Stimulated activated naive CD8-positive, alpha-beta T cell treated with anti-CD3 and anti-CD28 coated beads, Interleukin-15, amount 100 ng/mL, for 72 hours (primary cell): Measurements from ENCODE around the gene ARHGEF9.

Experiments used
- ATAC-seq: fragments of 150-1000 bp; cut with Tn5 transposase; 2 replicates; pipeline ENCODE4 v1.10.0; 2021; ENCODE audit warnings: mild to moderate bottlenecking, moderate library complexity
- DNase-seq, 2 donors: peaks; one replicate each; pipeline ENCODE4 v3.0.0; 2021 to 2022
- H3K27ac Mint-ChIP-seq, 2 donors: one replicate each; pipeline ENCODE4 v1.8.0; 2022; ENCODE audit warnings: mild to moderate bottlenecking in 2 of 2, mixed read lengths in 2 of 2, moderate library complexity in 2 of 2
- H3K27me3 Mint-ChIP-seq: one replicate; pipeline ENCODE4 v1.8.0; 2022; ENCODE audit warnings: mixed read lengths
- H3K4me1 Mint-ChIP-seq: one replicate; pipeline ENCODE4 v1.8.0; 2022; ENCODE audit warnings: mild to moderate bottlenecking, mixed read lengths
- H3K4me3 Mint-ChIP-seq, 2 donors: one replicate each; pipeline ENCODE4 v1.8.0; 2022; ENCODE audit warnings: mild to moderate bottlenecking in 2 of 2, mixed read lengths in 2 of 2, moderate library complexity in 1 of 2
- H3K9me3 Mint-ChIP-seq, 2 donors: one replicate each; pipeline ENCODE4 v1.8.0; 2022; ENCODE audit warnings: mixed read lengths in 2 of 2

Gene ARHGEF9

GRCh38 chrX:63720293-63720692, 64.7 kb downstream of the ARHGEF9 start:
- H3K27me3 Mint-ChIP-seq: no peaks in the 10 kb centered on the region
- H3K27ac Mint-ChIP-seq: no peak overlapping the region
- no peak overlapping the region for H3K4me3 Mint-ChIP-seq
- DNase-seq (no peak), ATAC-seq (no peak)
- H3K9me3 Mint-ChIP-seq: no peaks in the 10 kb centered on the region
- H3K4me1 Mint-ChIP-seq: peaks cover 9% of the 10 kb centered on the region

- Mint-ChIP-seq H3K4me3 (no peak overlapping the region), H3K9me3 (no peaks in the 10 kb centered on the region), H3K27ac (no peak overlapping the region), H3K4me1 (peaks cover 9% of the 10 kb centered on the region), H3K27me3 (no peaks in the 10 kb centered on the region)
- no peak for ATAC-seq
- no peak for DNase-seq
Observed at GRCh38 chrX:63719633-63720032, 65.4 kb downstream of the ARHGEF9 start.

- DNase-seq (no peak), ATAC-seq (no peak)
- H3K4me3 Mint-ChIP-seq: no peak overlapping the region
- no peaks in the 10 kb centered on the region for H3K4me1 Mint-ChIP-seq
- H3K27ac Mint-ChIP-seq: no peak overlapping the region
- H3K27me3 Mint-ChIP-seq: no peaks in the 10 kb centered on the region
- no peaks in the 10 kb centered on the region for H3K9me3 Mint-ChIP-seq
Observed at GRCh38 chrX:63718010-63718694, 66.9 kb downstream of the ARHGEF9 start.

- no peak for ATAC-seq
- H3K27ac Mint-ChIP-seq: no peak overlapping the region
- no peaks in the 10 kb centered on the region for H3K27me3 Mint-ChIP-seq
- no peaks in the 10 kb centered on the region for H3K9me3 Mint-ChIP-seq
- DNase-seq: no peak
- H3K4me3 Mint-ChIP-seq: no peak overlapping the region
- peaks cover 4% of the 10 kb centered on the region for H3K4me1 Mint-ChIP-seq
Observed at GRCh38 chrX:63713526-63713925, 71.5 kb downstream of the ARHGEF9 start.

GRCh38 chrX:63708801-63709200, 76.2 kb downstream of the ARHGEF9 start:
- Mint-ChIP-seq H3K4me1 (peaks cover 4% of the 10 kb centered on the region), H3K27ac (no peak overlapping the region), H3K4me3 (no peak overlapping the region), H3K27me3 (no peaks in the 10 kb centered on the region), H3K9me3 (no peaks in the 10 kb centered on the region)
- no peak for DNase-seq
- no peak for ATAC-seq

GRCh38 chrX:63702556-63702955, 82.5 kb downstream of the ARHGEF9 start:
- DNase-seq: no peak
- Mint-ChIP-seq H3K27ac (no peak overlapping the region), H3K4me1 (no peaks in the 10 kb centered on the region), H3K9me3 (no peaks in the 10 kb centered on the region), H3K27me3 (no peaks in the 10 kb centered on the region), H3K4me3 (no peak overlapping the region)
- no peak for ATAC-seq

- no peak overlapping the region for H3K27ac Mint-ChIP-seq
- H3K4me3 Mint-ChIP-seq: no peak overlapping the region
- no peaks in the 10 kb centered on the region for H3K27me3 Mint-ChIP-seq
- ATAC-seq: no peak
- DNase-seq: peak; percentile 1 to 9
- H3K9me3 Mint-ChIP-seq: peaks cover 0 to 7% of the 10 kb centered on the region in 2 donors
- H3K4me1 Mint-ChIP-seq: no peaks in the 10 kb centered on the region
Observed at GRCh38 chrX:63686878-63687714, 97.9 kb downstream of the ARHGEF9 start.

GRCh38 chrX:63680423-63680822, 104.6 kb downstream of the ARHGEF9 start:
- no peak overlapping the region for H3K4me3 Mint-ChIP-seq
- no peaks in the 10 kb centered on the region for H3K27me3 Mint-ChIP-seq
- ATAC-seq (no peak), DNase-seq (no peak)
- no peaks in the 10 kb centered on the region for H3K9me3 Mint-ChIP-seq
- H3K27ac Mint-ChIP-seq: no peak overlapping the region
- no peaks in the 10 kb centered on the region for H3K4me1 Mint-ChIP-seq

GRCh38 chrX:63679432-63679831, 105.6 kb downstream of the ARHGEF9 start:
- ATAC-seq (no peak), DNase-seq (no peak)
- H3K9me3 Mint-ChIP-seq: no peaks in the 10 kb centered on the region
- H3K4me1 Mint-ChIP-seq: no peaks in the 10 kb centered on the region
- no peak overlapping the region for H3K27ac Mint-ChIP-seq
- no peaks in the 10 kb centered on the region for H3K27me3 Mint-ChIP-seq
- H3K4me3 Mint-ChIP-seq: no peak overlapping the region

GRCh38 chrX:63675716-63676115, 109.3 kb downstream of the ARHGEF9 start:
- Mint-ChIP-seq H3K4me3 (no peak overlapping the region), H3K9me3 (no peaks in the 10 kb centered on the region), H3K27me3 (no peaks in the 10 kb centered on the region), H3K4me1 (no peaks in the 10 kb centered on the region), H3K27ac (no peak overlapping the region)
- no peak for DNase-seq
- no peak for ATAC-seq

- no peak for ATAC-seq
- H3K4me3 Mint-ChIP-seq: no peak overlapping the region
- H3K27ac Mint-ChIP-seq: no peak overlapping the region
- DNase-seq: no peak
- H3K4me1 Mint-ChIP-seq: no peaks in the 10 kb centered on the region
- no peaks in the 10 kb centered on the region for H3K27me3 Mint-ChIP-seq
- no peaks in the 10 kb centered on the region for H3K9me3 Mint-ChIP-seq
Observed at GRCh38 chrX:63673896-63674295, 111.1 kb downstream of the ARHGEF9 start.

- Mint-ChIP-seq H3K27me3 (no peaks in the 10 kb centered on the region), H3K9me3 (no peaks in the 10 kb centered on the region), H3K27ac (no peak overlapping the region), H3K4me3 (no peak overlapping the region), H3K4me1 (no peaks in the 10 kb centered on the region)
- no peak for DNase-seq
- no peak for ATAC-seq
Observed at GRCh38 chrX:63664741-63665140, 120.3 kb downstream of the ARHGEF9 start.

- no peaks in the 10 kb centered on the region for H3K4me1 Mint-ChIP-seq
- no peaks in the 10 kb centered on the region for H3K27me3 Mint-ChIP-seq
- H3K27ac Mint-ChIP-seq: no peak overlapping the region
- ATAC-seq (no peak), DNase-seq (no peak)
- H3K4me3 Mint-ChIP-seq: no peak overlapping the region
- no peaks in the 10 kb centered on the region for H3K9me3 Mint-ChIP-seq
Observed at GRCh38 chrX:63664083-63664482, 120.9 kb downstream of the ARHGEF9 start.

- DNase-seq: no peak
- Mint-ChIP-seq H3K4me3 (no peak overlapping the region), H3K4me1 (no peaks in the 10 kb centered on the region), H3K9me3 (no peaks in the 10 kb centered on the region), H3K27ac (no peak overlapping the region), H3K27me3 (no peaks in the 10 kb centered on the region)
- ATAC-seq: no peak
Observed at GRCh38 chrX:63661676-63662075, 123.3 kb downstream of the ARHGEF9 start.

- Mint-ChIP-seq H3K4me3 (no peak overlapping the region), H3K27me3 (no peaks in the 10 kb centered on the region), H3K27ac (no peak overlapping the region), H3K9me3 (no peaks in the 10 kb centered on the region), H3K4me1 (no peaks in the 10 kb centered on the region)
- no peak for DNase-seq
- no peak for ATAC-seq
Observed at GRCh38 chrX:63658920-63659319, 126.1 kb downstream of the ARHGEF9 start.

GRCh38 chrX:63657821-63658220, 127.2 kb downstream of the ARHGEF9 start:
- H3K9me3 Mint-ChIP-seq: no peaks in the 10 kb centered on the region
- ATAC-seq (no peak), DNase-seq (no peak)
- H3K27ac Mint-ChIP-seq: no peak overlapping the region
- no peaks in the 10 kb centered on the region for H3K27me3 Mint-ChIP-seq
- no peaks in the 10 kb centered on the region for H3K4me1 Mint-ChIP-seq
- no peak overlapping the region for H3K4me3 Mint-ChIP-seq
